Brain microvascular endothelial cell (primary cell): Measurements from ENCODE around the gene CCDC3.
A peak's percentile ranks its signal among the peaks of the same experiment; 100 is the strongest.

ENCODE experiments used
- DNase-seq: peaks from one replicate; pipeline ENCODE4 v3.0.0-alpha.2; 2020
- H3K27ac ChIP-seq: fragments of 250-450 bp; sonication (Bioruptor Pico); 2 replicates; pipeline ENCODE4 v1.5.1; 2020; ENCODE audit warnings: mild to moderate bottlenecking, moderate library complexity
- H3K27me3 ChIP-seq: fragments of 250-450 bp; sonication (Bioruptor Pico); replicated peaks from 2 replicates; pipeline ENCODE4 v1.5.1; 2020; ENCODE audit warnings: mild to moderate bottlenecking
- H3K36me3 ChIP-seq: fragments of 250-450 bp; sonication (Bioruptor Pico); replicated peaks from 2 replicates; pipeline ENCODE4 v1.5.1; 2020; ENCODE audit warnings: mild to moderate bottlenecking
- H3K4me3 ChIP-seq: 2 replicates; pipeline ENCODE4 v1.5.1; 2011; ENCODE audit warnings: low read depth, mild to moderate bottlenecking, control low read depth, low read length, moderate library complexity
- in situ Hi-C: cut with HindIII; loops from 2 replicates; pipeline ENCODE4 v1.10.0; 2017; ENCODE audit warnings: low sequenced_read_pairs, low pct_ligation_motif_present
- TF ChIP-seq, protein P1 (sequence below): IDR thresholded peaks from 2 replicates; pipeline ENCODE4 v1.5.1; 2011; ENCODE audit warnings: low read depth, mild to moderate bottlenecking, moderate library complexity, low read length, control low read depth, inconsistent platforms; ENCODE audit errors: missing control alignments

The CCDC3 gene

DNA sequence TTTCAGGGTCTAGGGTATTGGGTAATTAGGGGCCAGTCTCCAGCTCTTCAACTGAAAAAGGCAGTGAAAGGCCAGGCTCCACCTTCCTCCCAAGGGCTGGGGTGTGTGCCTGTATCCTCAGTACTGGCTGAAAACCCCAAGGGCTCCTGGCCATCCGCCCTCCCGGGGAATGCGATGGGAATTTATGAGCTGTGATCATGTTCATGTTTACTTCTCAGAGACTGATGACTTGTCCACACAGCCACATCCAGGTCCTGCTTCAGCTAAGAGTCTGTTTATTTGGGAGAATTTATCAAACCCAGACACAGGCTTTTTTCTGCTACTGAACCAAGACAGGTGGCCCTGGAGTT is 91.7 kb downstream of the CCDC3 start:
- DNase-seq: no peak
- in situ Hi-C loops: no loop called here
- H3K4me3 ChIP-seq: no peak overlapping the region
- no peak overlapping the region for H3K27ac ChIP-seq
- H3K36me3 ChIP-seq: no peaks in the 10 kb centered on the region
- no peaks in the 10 kb centered on the region for H3K27me3 ChIP-seq
- TF ChIP-seq, protein P1, sequence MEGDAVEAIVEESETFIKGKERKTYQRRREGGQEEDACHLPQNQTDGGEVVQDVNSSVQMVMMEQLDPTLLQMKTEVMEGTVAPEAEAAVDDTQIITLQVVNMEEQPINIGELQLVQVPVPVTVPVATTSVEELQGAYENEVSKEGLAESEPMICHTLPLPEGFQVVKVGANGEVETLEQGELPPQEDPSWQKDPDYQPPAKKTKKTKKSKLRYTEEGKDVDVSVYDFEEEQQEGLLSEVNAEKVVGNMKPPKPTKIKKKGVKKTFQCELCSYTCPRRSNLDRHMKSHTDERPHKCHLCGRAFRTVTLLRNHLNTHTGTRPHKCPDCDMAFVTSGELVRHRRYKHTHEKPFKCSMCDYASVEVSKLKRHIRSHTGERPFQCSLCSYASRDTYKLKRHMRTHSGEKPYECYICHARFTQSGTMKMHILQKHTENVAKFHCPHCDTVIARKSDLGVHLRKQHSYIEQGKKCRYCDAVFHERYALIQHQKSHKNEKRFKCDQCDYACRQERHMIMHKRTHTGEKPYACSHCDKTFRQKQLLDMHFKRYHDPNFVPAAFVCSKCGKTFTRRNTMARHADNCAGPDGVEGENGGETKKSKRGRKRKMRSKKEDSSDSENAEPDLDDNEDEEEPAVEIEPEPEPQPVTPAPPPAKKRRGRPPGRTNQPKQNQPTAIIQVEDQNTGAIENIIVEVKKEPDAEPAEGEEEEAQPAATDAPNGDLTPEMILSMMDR: no peak

DNA sequence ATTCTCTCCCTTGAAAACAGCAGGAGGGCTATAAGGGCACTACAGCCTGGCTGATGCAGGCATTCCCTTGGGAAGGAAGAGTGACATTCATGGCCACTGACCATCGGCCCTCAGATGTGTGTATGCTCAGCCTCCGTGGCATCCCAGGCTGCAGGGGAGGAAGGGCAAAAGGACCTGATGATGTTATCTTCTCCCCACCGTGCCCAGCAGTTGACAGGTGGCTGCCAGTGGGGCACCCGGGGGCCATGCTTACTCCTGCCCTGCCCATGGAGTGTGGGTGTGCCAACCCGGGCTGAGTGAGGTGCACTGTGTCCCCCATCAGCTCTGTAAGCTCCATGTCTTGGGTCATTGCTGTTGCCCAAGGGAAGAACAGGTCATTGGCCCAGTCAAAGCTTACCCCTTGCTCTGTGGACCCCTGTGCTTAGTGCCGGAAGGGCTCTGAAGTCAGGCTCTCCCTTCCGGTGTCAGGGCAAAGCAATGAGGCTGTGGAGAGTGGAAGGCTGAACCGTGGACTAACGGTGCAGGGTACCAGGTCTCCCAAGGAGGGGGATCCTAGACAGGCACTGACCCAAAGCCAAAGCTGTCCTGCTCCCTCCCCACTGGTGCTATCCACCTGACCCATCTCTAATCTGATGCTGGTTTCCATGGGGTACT is 92.2 kb downstream of the CCDC3 start:
- no peak for DNase-seq
- Histone ChIP-seq H3K36me3 (no peaks in the 10 kb centered on the region), H3K27me3 (no peaks in the 10 kb centered on the region), H3K4me3 (no peak overlapping the region), H3K27ac (no peak overlapping the region)
- in situ Hi-C loops: no loop called here
- TF ChIP-seq, protein P1: no peak

DNA sequence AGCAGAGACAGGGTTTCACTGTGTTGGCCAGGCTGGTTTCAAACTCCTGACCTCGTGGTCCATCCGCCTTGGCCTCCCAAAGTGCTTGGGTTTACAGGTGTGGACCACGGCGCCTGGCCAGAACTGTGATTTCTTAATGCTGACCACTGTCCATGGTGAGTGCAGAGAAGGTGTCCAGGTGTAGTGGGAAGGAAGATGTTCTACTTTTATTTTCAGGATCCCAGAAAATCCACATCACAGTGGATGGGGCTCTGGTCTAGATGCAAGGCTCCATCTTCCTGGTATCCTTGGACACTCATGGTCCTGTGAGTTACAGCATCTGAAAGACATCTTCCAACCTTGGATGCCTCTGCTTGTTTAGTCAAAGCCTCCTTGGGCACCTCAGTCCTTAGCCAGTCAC is 92.7 kb downstream of the CCDC3 start:
- DNase-seq: no peak
- TF ChIP-seq, protein P1: no peak
- Histone ChIP-seq H3K36me3 (no peaks in the 10 kb centered on the region), H3K27me3 (no peaks in the 10 kb centered on the region), H3K4me3 (no peak overlapping the region), H3K27ac (no peak overlapping the region)
- in situ Hi-C loops: no loop called here

DNA sequence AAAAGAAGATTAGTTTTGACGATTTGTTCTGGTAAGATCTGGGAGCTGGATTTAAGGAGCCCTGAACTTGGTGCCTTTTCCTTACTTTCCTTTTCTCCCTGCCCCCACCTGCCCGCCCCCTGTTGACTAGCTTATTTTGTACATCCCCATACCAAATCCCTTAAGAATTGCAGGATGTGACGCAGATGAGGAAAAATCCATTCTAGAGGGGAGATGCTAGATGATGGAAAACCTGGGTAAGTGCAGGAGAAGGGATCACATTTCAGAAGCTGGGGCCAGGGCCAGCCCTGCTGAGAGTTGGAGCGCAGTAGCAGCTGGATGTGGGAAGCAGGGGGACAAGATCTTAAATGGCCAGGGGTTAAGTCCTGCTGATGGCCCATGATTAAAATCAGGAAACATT is 93.9 kb downstream of the CCDC3 start:
- Histone ChIP-seq H3K27ac (no peak overlapping the region), H3K36me3 (no peaks in the 10 kb centered on the region), H3K27me3 (no peaks in the 10 kb centered on the region), H3K4me3 (no peak overlapping the region)
- TF ChIP-seq, protein P1: peak; percentile 7
- peak; percentile 59 for DNase-seq
- in situ Hi-C loops: no loop called here

DNA sequence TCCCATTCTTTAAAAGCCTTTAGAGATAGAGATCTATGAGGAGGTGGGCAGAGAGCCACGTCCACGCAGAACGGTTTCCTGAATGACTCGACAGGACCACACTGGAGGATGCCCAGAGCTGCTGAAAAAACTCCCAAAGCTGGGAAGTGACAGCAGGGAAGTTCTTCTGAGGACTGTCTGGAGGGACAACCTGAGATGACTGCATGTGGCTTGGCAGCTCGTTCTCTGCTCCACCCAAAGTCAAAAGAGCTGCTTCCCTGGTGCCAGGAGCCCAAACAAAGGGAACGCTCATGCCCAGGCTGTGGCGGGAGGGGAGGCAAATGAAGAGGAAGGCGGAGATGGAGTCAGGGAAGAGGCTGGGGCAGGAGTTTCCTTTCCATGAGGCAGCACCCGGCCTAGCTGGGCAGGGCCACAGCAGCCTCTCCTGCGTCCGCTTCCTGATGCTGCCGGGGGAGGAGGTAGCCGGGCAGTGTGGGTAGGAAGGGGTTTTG is 95.4 kb downstream of the CCDC3 start:
- in situ Hi-C loops: no loop called here
- Histone ChIP-seq H3K4me3 (no peak overlapping the region), H3K27me3 (no peaks in the 10 kb centered on the region), H3K36me3 (no peaks in the 10 kb centered on the region), H3K27ac (no peak overlapping the region)
- TF ChIP-seq, protein P1: no peak
- DNase-seq: no peak

DNA sequence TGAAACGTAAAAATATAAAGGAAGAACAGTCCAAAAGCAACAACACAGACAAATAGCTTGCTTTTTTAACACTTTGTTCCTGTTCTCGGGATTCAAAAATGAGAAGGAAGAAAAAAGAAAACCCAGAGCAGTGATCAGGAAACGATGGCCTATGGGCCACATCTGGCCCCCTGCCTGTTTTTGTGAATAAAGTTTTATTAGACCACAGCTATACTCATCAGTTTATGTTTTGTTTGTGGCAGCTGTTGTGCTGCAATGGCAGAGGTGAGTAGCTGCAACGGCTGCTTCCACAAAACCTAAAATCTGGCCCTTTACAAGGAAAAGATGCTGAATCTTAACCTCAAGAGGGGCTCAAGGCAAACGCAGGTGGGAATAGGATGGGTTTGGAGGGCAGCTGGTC is 96.4 kb downstream of the CCDC3 start:
- Histone ChIP-seq H3K36me3 (no peaks in the 10 kb centered on the region), H3K4me3 (no peak overlapping the region), H3K27me3 (no peaks in the 10 kb centered on the region), H3K27ac (no peak overlapping the region)
- DNase-seq: no peak
- in situ Hi-C loops: no loop called here
- TF ChIP-seq, protein P1: no peak
